Tibial nerve (tissue), 4 donors: ENCODE measurements around the gene RNPC3.

Experiments used
- CTCF ChIP-seq, 5 experiments: fragments of 200-600 bp in 3 of 5; fragments of 450-650 bp in 2 of 5; sonication (generic) in 3 of 5; IDR thresholded peaks; one replicate each; pipeline ENCODE4 v1.5.1; 2016 to 2019; ENCODE audit warnings: antibody characterized with exemption in 5 of 5, mild to moderate bottlenecking in 3 of 5, moderate library complexity in 2 of 5
- EP300 ChIP-seq, 2 donors: sonication (generic); formaldehyde crosslinking; IDR thresholded peaks; one replicate each; pipeline ENCODE4 v1.6.1; 2017; ENCODE audit warnings: antibody characterized with exemption in 2 of 2, mild to moderate bottlenecking in 1 of 2
- POLR2A ChIP-seq, 2 donors: fragments of 450-650 bp; IDR thresholded peaks; one replicate each; pipeline ENCODE4 v1.6.1; 2017; ENCODE audit warnings: antibody characterized with exemption in 2 of 2, mild to moderate bottlenecking in 2 of 2, moderate library complexity in 2 of 2

GRCh38 chr1:103583887-103584286 is 58.4 kb downstream of the RNPC3 start:
- TF ChIP-seq CTCF (IDR thresholded peaks at IDR 0.05), result no peak
- TF ChIP-seq POLR2A (IDR thresholded peaks at IDR 0.05), result no peak
- no peak for TF ChIP-seq EP300 (IDR thresholded peaks at IDR 0.05)
